Natural killer cell (primary cell): ENCODE data around the gene IFT122. TPM values are rescaled to one million over a fixed set of nuclear protein-coding genes. Genes with fewer than 3 reads are reported as not detected.

ENCODE experiments used
- ATAC-seq, 3 donors: fragments of 150-1000 bp in 2 of 3; fragments of 200-7000 bp in 1 of 3; cut with Tn5 transposase; 1 replicate in 1 of 3; 2 replicates in 2 of 3; pipeline ENCODE4 v1.10.0; 2021; ENCODE audit warnings: mild to moderate bottlenecking in 2 of 3, moderate library complexity in 2 of 3
- DNase-seq, 2 donors: peaks; one replicate each; pipeline versions ENCODE4 v3.0.0 to v3.0.0-alpha.2; 2013 to 2021; ENCODE audit warnings: mixed read lengths in 1 of 2
- H3K27ac ChIP-seq: one replicate; pipeline ENCODE4 v1.5.1; 2013; ENCODE audit warnings: mild to moderate bottlenecking, low read length
- H3K27me3 ChIP-seq: one replicate; pipeline ENCODE4 v1.6.1; 2013; ENCODE audit warnings: low read length; ENCODE audit not compliant: control insufficient read depth, insufficient read depth
- H3K36me3 ChIP-seq: one replicate; pipeline ENCODE4 v1.6.1; 2013; ENCODE audit warnings: low read length; ENCODE audit not compliant: control insufficient read depth, insufficient read depth
- H3K4me1 ChIP-seq: one replicate; pipeline ENCODE4 v1.6.1; 2013; ENCODE audit warnings: low read length; ENCODE audit not compliant: control insufficient read depth, insufficient read depth
- H3K4me3 ChIP-seq: one replicate; pipeline ENCODE4 v1.5.1; 2013; ENCODE audit warnings: low read length
- H3K9me3 ChIP-seq: one replicate; pipeline ENCODE4 v1.6.1; 2013; ENCODE audit warnings: low read length; ENCODE audit not compliant: control insufficient read depth, insufficient read depth
- H3K27ac Mint-ChIP-seq, 2 donors: one replicate each; pipeline ENCODE4 v1.8.0; 2022; ENCODE audit warnings: mild to moderate bottlenecking in 2 of 2, mixed read lengths in 2 of 2, moderate library complexity in 1 of 2
- H3K27me3 Mint-ChIP-seq, 2 donors: one replicate each; pipeline ENCODE4 v1.8.0; 2022; ENCODE audit warnings: low read depth in 2 of 2, mixed read lengths in 2 of 2
- H3K36me3 Mint-ChIP-seq: one replicate; pipeline ENCODE4 v1.8.0; 2022; ENCODE audit warnings: mixed read lengths
- H3K4me1 Mint-ChIP-seq, 2 donors: one replicate each; pipeline ENCODE4 v1.8.0; 2022; ENCODE audit warnings: mixed read lengths in 2 of 2
- H3K4me3 Mint-ChIP-seq: one replicate; pipeline ENCODE4 v1.8.0; 2022; ENCODE audit warnings: mild to moderate bottlenecking, moderate library complexity, mixed read lengths
- H3K9me3 Mint-ChIP-seq, 2 donors: one replicate each; pipeline ENCODE4 v1.8.0; 2022; ENCODE audit warnings: mixed read lengths in 2 of 2
- WGBS: methylation state at CpG from one replicate; pipeline ENCODE4 v1.1.7; 2013; ENCODE audit warnings: missing lambda C conversion rate; ENCODE audit not compliant: insufficient coverage; 5-methylcytosine and 5-hydroxymethylcytosine counted together
- intact Hi-C: fragments of 100-400 bp; cut with micrococcal nuclease; formaldehyde crosslinking; loops from one replicate; pipeline ENCODE4 v1.14.2; 2022
- total RNA-seq, 4 donors: library from RNA; stranded (reverse); fragments of 120-200 nt in 1 of 4; gene quantifications; one replicate each; pipeline versions ENCODE4 v1.2.3 to v1.2.4, GENCODE V29; 2013 to 2022
- TF ChIP-seq, protein P1 (sequence below): fragments of 200-600 bp; IDR thresholded peaks from one replicate; pipeline ENCODE4 v1.8.0; 2022; ENCODE audit warnings: antibody characterized with exemption

The IFT122 gene
- total RNA-seq, 3 donors from 2014 or later (not counting 1 experiment from before 2014, with no cell fraction given): 20.7 to 26.6 (median 23.9) TPM

DNA sequence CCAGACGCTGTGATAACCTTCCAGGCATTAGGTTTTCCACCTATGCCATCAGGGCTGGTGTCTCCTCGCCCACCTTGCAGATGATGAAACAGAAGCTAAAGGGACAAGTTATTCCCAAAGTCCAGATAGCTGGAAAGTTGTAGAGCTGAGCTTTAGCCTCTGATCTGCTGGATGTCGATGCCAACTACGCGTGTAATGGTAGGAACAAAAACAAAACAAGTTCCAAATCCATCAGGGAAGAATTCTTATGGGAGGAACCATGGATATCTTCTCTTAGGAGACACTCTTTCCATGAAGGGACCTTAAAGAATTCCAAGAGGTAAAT, 60.3 kb downstream of the IFT122 start:
- peaks cover 0 to 4% of the 10 kb centered on the region in 2 donors for H3K27me3 Mint-ChIP-seq
- no peak overlapping the region for H3K27ac ChIP-seq
- H3K36me3 Mint-ChIP-seq: no peaks in the 10 kb centered on the region
- ATAC-seq (no peak), DNase-seq (no peak)
- no peak overlapping the region for H3K4me3 ChIP-seq
- no peaks in the 10 kb centered on the region for H3K36me3 ChIP-seq
- no peak overlapping the region for H3K27ac Mint-ChIP-seq
- intact Hi-C loops: no loop called here
- no peaks in the 10 kb centered on the region for H3K9me3 ChIP-seq
- 99% methylated on average over 5 of the region's 5 CpGs for WGBS
- H3K4me3 Mint-ChIP-seq: no peak overlapping the region
- TF ChIP-seq, protein P1, sequence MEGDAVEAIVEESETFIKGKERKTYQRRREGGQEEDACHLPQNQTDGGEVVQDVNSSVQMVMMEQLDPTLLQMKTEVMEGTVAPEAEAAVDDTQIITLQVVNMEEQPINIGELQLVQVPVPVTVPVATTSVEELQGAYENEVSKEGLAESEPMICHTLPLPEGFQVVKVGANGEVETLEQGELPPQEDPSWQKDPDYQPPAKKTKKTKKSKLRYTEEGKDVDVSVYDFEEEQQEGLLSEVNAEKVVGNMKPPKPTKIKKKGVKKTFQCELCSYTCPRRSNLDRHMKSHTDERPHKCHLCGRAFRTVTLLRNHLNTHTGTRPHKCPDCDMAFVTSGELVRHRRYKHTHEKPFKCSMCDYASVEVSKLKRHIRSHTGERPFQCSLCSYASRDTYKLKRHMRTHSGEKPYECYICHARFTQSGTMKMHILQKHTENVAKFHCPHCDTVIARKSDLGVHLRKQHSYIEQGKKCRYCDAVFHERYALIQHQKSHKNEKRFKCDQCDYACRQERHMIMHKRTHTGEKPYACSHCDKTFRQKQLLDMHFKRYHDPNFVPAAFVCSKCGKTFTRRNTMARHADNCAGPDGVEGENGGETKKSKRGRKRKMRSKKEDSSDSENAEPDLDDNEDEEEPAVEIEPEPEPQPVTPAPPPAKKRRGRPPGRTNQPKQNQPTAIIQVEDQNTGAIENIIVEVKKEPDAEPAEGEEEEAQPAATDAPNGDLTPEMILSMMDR: no peak
- no peaks in the 10 kb centered on the region for H3K9me3 Mint-ChIP-seq
- no peaks in the 10 kb centered on the region for H3K27me3 ChIP-seq
- H3K4me1 ChIP-seq: peaks cover 17% of the 10 kb centered on the region
- peaks cover 10 to 11% of the 10 kb centered on the region in 2 donors for H3K4me1 Mint-ChIP-seq

DNA sequence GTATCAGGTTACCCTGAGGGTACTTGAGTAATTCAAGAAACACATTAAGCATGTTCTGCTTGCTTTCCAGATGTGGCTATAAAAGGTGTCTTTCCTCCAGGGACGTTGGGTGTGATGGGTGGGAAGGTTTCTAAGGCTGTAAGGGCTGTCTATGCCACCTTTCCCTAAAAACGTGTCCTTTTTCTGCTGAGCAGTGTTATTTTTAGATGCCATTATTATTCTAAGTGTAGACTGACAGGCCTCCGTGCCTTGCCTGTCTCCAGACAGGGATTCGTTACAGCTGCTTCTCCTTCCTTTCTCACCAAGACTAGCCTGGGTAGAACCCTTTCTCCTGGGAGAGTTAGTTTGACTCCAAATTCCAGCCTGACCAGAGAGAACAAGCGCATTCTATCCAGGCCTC, 61.6 kb downstream of the IFT122 start:
- DNase-seq (no peak), ATAC-seq (no peak)
- 94% methylated on average over 5 of the region's 5 CpGs for WGBS
- Histone ChIP-seq H3K4me3 (no peak overlapping the region), H3K4me1 (peaks cover 17% of the 10 kb centered on the region), H3K27ac (no peak overlapping the region), H3K9me3 (no peaks in the 10 kb centered on the region), H3K36me3 (no peaks in the 10 kb centered on the region), H3K27me3 (no peaks in the 10 kb centered on the region)
- Mint-ChIP-seq H3K9me3 (no peaks in the 10 kb centered on the region), H3K4me1 (peaks cover 10 to 11% of the 10 kb centered on the region in 2 donors), H3K36me3 (no peaks in the 10 kb centered on the region), H3K4me3 (no peak overlapping the region), H3K27ac (no peak overlapping the region), H3K27me3 (peaks cover 0 to 4% of the 10 kb centered on the region in 2 donors)
- TF ChIP-seq, protein P1: no peak
- intact Hi-C loops: no loop called here

DNA sequence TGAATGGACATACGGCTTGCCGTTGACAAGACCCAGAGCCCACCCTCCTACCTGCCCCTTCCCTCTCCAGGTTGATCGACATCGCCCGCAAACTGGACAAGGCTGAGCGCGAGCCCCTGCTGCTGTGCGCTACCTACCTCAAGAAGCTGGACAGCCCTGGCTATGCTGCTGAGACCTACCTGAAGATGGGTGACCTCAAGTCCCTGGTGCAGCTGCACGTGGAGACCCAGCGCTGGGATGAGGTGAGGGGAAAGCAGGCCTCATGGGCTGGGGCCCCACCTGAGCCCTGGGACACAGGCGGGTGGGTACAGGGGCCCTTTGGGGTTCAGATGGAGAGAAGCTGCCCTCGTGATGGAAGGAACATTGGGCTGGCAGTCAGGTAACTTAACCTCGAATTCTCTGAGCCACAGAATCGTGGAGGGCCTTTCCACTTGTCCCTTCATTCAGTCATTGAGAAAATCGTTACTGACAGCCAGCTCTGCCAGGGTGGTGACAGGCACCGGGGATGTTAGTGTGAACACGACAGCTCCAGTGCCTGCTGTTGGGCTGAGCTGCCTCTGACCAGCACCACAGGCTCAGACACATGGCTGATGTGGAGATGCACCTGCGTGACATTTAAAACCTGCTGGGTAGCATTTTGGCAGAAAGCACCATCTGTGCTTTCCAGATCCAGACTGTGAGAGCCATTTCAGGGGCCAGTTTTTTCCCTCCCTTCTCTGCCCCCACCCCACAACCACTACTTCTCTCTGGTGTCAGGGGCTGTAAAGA, 62.8 kb downstream of the IFT122 start:
- Mint-ChIP-seq H3K9me3 (no peaks in the 10 kb centered on the region), H3K4me3 (no peak overlapping the region), H3K36me3 (no peaks in the 10 kb centered on the region), H3K27me3 (peaks cover 0 to 4% of the 10 kb centered on the region in 2 donors), H3K4me1 (peaks cover 10 to 11% of the 10 kb centered on the region in 2 donors), H3K27ac (no peak overlapping the region)
- H3K4me3 ChIP-seq: no peak overlapping the region
- intact Hi-C loops: no loop called here
- no peak overlapping the region for H3K27ac ChIP-seq
- ATAC-seq (no peak), DNase-seq (no peak)
- H3K4me1 ChIP-seq: peaks cover 20% of the 10 kb centered on the region
- no peaks in the 10 kb centered on the region for H3K9me3 ChIP-seq
- no peaks in the 10 kb centered on the region for H3K36me3 ChIP-seq
- 96% methylated on average over 18 of the region's 18 CpGs for whole genome bisulfite sequencing
- no peaks in the 10 kb centered on the region for H3K27me3 ChIP-seq
- TF ChIP-seq, protein P1: no peak
